HCT116 (cell line): Measurements from ENCODE around the gene ARHGAP29. TPM values are rescaled to one million over a fixed set of nuclear protein-coding genes. Genes with fewer than 3 reads are reported as not detected.

Experiments used
- ATAC-seq: fragments of 200-7000 bp; cut with Tn5 transposase; 2 replicates; pipeline ENCODE4 v1.9.1; 2020; ENCODE audit warnings: mild to moderate bottlenecking, moderate library complexity
- BruUV-seq: library from RNA; stranded (reverse); fragments of 400-500 nt; replicated peaks from 2 replicates; lab custom pipeline; 2021; lab: Mats Ljungman, UMichigan
- CTCF ChIA-PET: fragments of 300-600 bp; sonication (Branson Sonifier 250); formaldehyde crosslinking; loops from one replicate; lab custom pipeline; 2021; ENCODE audit warnings: antibody characterized with exemption; lab: Charles Lee
- POLR2A ChIA-PET: fragments of 300-600, 350-600 bp; sonication (Branson Sonifier 250); formaldehyde crosslinking; loops from one replicate; lab custom pipeline; 2021; ENCODE audit warnings: antibody characterized with exemption; lab: Charles Lee
- RAD21 ChIA-PET, 2 experiments: fragments of 300-600 bp; sonication (Branson Sonifier 250); formaldehyde crosslinking; loops; one replicate each; lab custom pipeline; 2023; ENCODE audit warnings: low total read pairs in 2 of 2; ENCODE audit not compliant: uncharacterized antibody in 2 of 2, unreplicated experiment in 2 of 2, low non-redundant PET in 1 of 2; lab: Charles Lee
- DNase-seq: peaks from one replicate; pipeline ENCODE4 v3.0.0-alpha.2; 2010; ENCODE audit warnings: low read depth, low spot score
- H2AFZ ChIP-seq: fragments of 200-600 bp; shearing (Covaris generic), sonication (generic); 2 replicates; pipeline ENCODE4 v1.6.1; 2017; ENCODE audit warnings: low read depth, mixed run types, mixed read lengths, antibody characterized with exemption, low read length; ENCODE audit not compliant: poor library complexity, severe bottlenecking
- H3K27ac ChIP-seq: 2 replicates; pipeline ENCODE4 v1.5.1; 2012; ENCODE audit warnings: low read depth, low read length
- H3K27me3 ChIP-seq: fragments of 200-600 bp; sonication (generic); 2 replicates; pipeline ENCODE4 v1.6.1; 2016; ENCODE audit warnings: mixed run types, low read length, mixed read lengths; ENCODE audit not compliant: insufficient read depth
- H3K36me3 ChIP-seq, 2 experiments: fragments of 200-500 bp in 1 of 2; fragments of 200-600 bp in 1 of 2; sonication (Bioruptor generic) in 1 of 2; sonication (generic) in 1 of 2; 2 replicates each; pipeline versions ENCODE4 v1.5.1 to v1.6.1; 2014 to 2016; ENCODE audit warnings: low read length in 2 of 2, inconsistent platforms in 1 of 2, mixed read lengths in 1 of 2, mixed run types in 1 of 2; ENCODE audit not compliant: insufficient read depth in 2 of 2, control insufficient read depth in 1 of 2
- H3K4me1 ChIP-seq, 2 experiments: fragments of 200-600 bp in 1 of 2; sonication (generic) in 1 of 2; 2 replicates each; pipeline versions ENCODE4 v1.5.1 to v1.6.1; 2012 to 2017; ENCODE audit warnings: low read length in 2 of 2, inconsistent platforms in 1 of 2, mild to moderate bottlenecking in 1 of 2, mixed read lengths in 1 of 2, mixed run types in 1 of 2, moderate library complexity in 1 of 2; ENCODE audit not compliant: insufficient read depth in 2 of 2, control insufficient read depth in 1 of 2
- H3K4me2 ChIP-seq: fragments of 200-600 bp; sonication (generic); 2 replicates; pipeline ENCODE4 v1.6.1; 2017; ENCODE audit warnings: mixed run types, low read length, mixed read lengths
- H3K4me3 ChIP-seq, 2 experiments: fragments of 200-600 bp in 1 of 2; sonication (generic) in 1 of 2; replicated peaks in 1 of 2; 2 replicates each; pipeline ENCODE4 v1.5.1; 2011 to 2016; ENCODE audit warnings: low read length in 2 of 2, control low read depth in 1 of 2, low read depth in 1 of 2, mild to moderate bottlenecking in 1 of 2, mixed read lengths in 1 of 2, mixed run types in 1 of 2
- H3K79me2 ChIP-seq: fragments of 200-600 bp; sonication (generic); 2 replicates; pipeline ENCODE4 v1.6.1; 2017; ENCODE audit warnings: mild to moderate bottlenecking, mixed run types, low read length, moderate library complexity, mixed read lengths; ENCODE audit not compliant: insufficient read depth
- H3K9ac ChIP-seq: fragments of 200-600 bp; sonication (generic); 2 replicates; pipeline ENCODE4 v1.6.1; 2016; ENCODE audit warnings: low read length, mixed read lengths
- H3K9me2 ChIP-seq: fragments of 200-600 bp; sonication (generic), shearing (Covaris generic); 2 replicates; pipeline ENCODE4 v1.6.1; 2017; ENCODE audit warnings: mixed run types, mild to moderate bottlenecking, moderate library complexity; ENCODE audit not compliant: insufficient read depth
- H3K9me3 ChIP-seq, 2 experiments: fragments of 200-500 bp in 1 of 2; fragments of 200-600 bp in 1 of 2; sonication (Bioruptor generic) in 1 of 2; sonication (generic) in 1 of 2; 2 replicates each; pipeline ENCODE4 v1.6.1; 2014 to 2017; ENCODE audit warnings: low read length in 2 of 2, mixed read lengths in 2 of 2, inconsistent platforms in 1 of 2, low read depth in 1 of 2, mild to moderate bottlenecking in 1 of 2, mixed run types in 1 of 2, moderate library complexity in 1 of 2; ENCODE audit not compliant: control insufficient read depth in 1 of 2, insufficient read depth in 1 of 2
- H4K20me1 ChIP-seq: fragments of 200-600 bp; sonication (generic), shearing (Covaris generic); 2 replicates; pipeline ENCODE4 v1.6.1; 2017; ENCODE audit warnings: mixed run types, mild to moderate bottlenecking, moderate library complexity; ENCODE audit not compliant: insufficient read depth
- ATF3 ChIP-seq: IDR thresholded peaks from 2 replicates; pipeline ENCODE4 v1.6.1; 2012
- CBX3 ChIP-seq: IDR thresholded peaks from 2 replicates; pipeline ENCODE4 v1.6.1; 2012; ENCODE audit warnings: low read depth
- CEBPB ChIP-seq: IDR thresholded peaks from 2 replicates; pipeline ENCODE4 v1.6.1; 2012; ENCODE audit warnings: low read depth
- EGR1 ChIP-seq: IDR thresholded peaks from 2 replicates; pipeline ENCODE4 v1.6.1; 2012; ENCODE audit warnings: low read depth
- ELF1 ChIP-seq: IDR thresholded peaks from 2 replicates; pipeline ENCODE4 v1.6.1; 2012; ENCODE audit warnings: low read depth, borderline replicate concordance
- EZH2 ChIP-seq: fragments of 200-600 bp; sonication (generic); IDR thresholded peaks from 2 replicates; pipeline ENCODE4 v1.6.1; 2017; ENCODE audit warnings: antibody characterized with exemption, mixed run types
- FOSL1 ChIP-seq: IDR thresholded peaks from 2 replicates; pipeline ENCODE4 v1.6.1; 2012; ENCODE audit warnings: low read depth
- JUND ChIP-seq: IDR thresholded peaks from 2 replicates; pipeline ENCODE4 v1.6.1; 2012
- SIN3A ChIP-seq: IDR thresholded peaks from 2 replicates; pipeline ENCODE4 v1.6.1; 2012; ENCODE audit warnings: low read depth
- TCF7L2 ChIP-seq: IDR thresholded peaks from 2 replicates; pipeline ENCODE4 v1.7.0; 2011; ENCODE audit warnings: borderline replicate concordance, inconsistent platforms; ENCODE audit not compliant: insufficient read depth, insufficient read length; ENCODE audit errors: extremely low read depth
- ZNF274 ChIP-seq: fragments of 200-500 bp; sonication (Bioruptor generic); IDR thresholded peaks from 2 replicates; pipeline ENCODE4 v1.6.1; 2014; ENCODE audit warnings: mild to moderate bottlenecking, low read depth, low read length, inconsistent platforms
- intact Hi-C: fragments of 100-400 bp; cut with micrococcal nuclease; formaldehyde crosslinking; loops from 2 replicates; pipeline ENCODE4 v1.10.0; 2022
- total RNA-seq: library from RNA; stranded (reverse); gene quantifications from one replicate; pipeline ENCODE4 v1.2.1, GENCODE V29; 2021; ENCODE audit not compliant: unreplicated experiment
- TF ChIP-seq, protein P1 (sequence below), 3 experiments: fragments of 200-600 bp in 1 of 3; sonication (generic) in 1 of 3; IDR thresholded peaks in 2 of 3; conservative IDR thresholded peaks in 1 of 3; 2 replicates each; pipeline ENCODE4 v1.5.1; 2012 to 2017; ENCODE audit warnings: low read depth in 2 of 3, low read length in 2 of 3, antibody characterized with exemption in 1 of 3, borderline replicate concordance in 1 of 3, control low read depth in 1 of 3, mild to moderate bottlenecking in 1 of 3, mixed read lengths in 1 of 3, mixed run types in 1 of 3, moderate library complexity in 1 of 3; ENCODE audit not compliant: insufficient read depth in 1 of 3
- TF ChIP-seq, protein P2 (sequence below): IDR thresholded peaks from 2 replicates; pipeline ENCODE4 v1.6.1; 2012; ENCODE audit warnings: low read depth
- TF ChIP-seq, protein P3 (sequence below): IDR thresholded peaks from 2 replicates; pipeline ENCODE4 v1.6.1; 2012

ARHGAP29 gene
- total RNA-seq, 1 experiment from 2014 or later, result 128 TPM

DNA sequence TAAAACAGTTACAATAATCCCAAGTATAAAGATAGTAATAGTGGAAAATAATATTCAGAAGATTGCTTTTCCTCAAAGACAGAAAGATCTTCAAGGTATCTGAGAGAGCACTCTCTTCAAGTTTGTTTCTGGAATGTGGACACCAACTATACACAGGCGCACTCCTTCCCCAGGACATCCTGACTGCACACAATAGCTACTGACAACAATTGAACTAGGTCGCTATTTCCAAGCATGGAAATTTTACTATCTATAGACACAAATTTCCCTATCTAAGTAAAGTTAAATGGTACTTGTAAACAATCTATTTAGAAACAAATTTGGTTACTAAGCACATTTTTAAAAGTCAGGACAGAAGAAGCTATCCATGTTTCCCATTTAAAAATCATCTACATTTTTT, 19.1 kb downstream of the ARHGAP29 start:
- Histone ChIP-seq H2AFZ (no peak overlapping the region), H3K4me1 (peaks cover 2 to 21% of the 10 kb centered on the region in 2 experiments; a peak in 2 of 4 replicates), H3K27ac (peak overlapping the region; percentile 15; the same call in 1 of the 2 replicates), H4K20me1 (peaks cover 43% of the 10 kb centered on the region), H3K9ac (no peak overlapping the region), H3K4me3 (no peak overlapping the region), H3K36me3 (peaks cover 19 to 60% of the 10 kb centered on the region in 2 experiments), H3K79me2 (peaks cover 100% of the 10 kb centered on the region), H3K27me3 (no peaks in the 10 kb centered on the region), H3K9me3 (no peaks in the 10 kb centered on the region), H3K4me2 (no peak overlapping the region), H3K9me2 (no peaks in the 10 kb centered on the region)
- ChIA-PET POLR2A (interaction anchor here (1.5 kb wide), 1 partner anchor 19 kb away, joined by 5 read pairs; the partner anchor contains the start of gene ARHGAP29), CTCF (no interaction called here), RAD21 (no interaction called here)
- intact Hi-C loops, result no loop called here
- no TSS peak for BruUV-seq
- ATAC-seq (no peak), DNase-seq (no peak)
- TF ChIP-seq EZH2, result no peak
- no peak for TF ChIP-seq ATF3
- TF ChIP-seq, protein P1, sequence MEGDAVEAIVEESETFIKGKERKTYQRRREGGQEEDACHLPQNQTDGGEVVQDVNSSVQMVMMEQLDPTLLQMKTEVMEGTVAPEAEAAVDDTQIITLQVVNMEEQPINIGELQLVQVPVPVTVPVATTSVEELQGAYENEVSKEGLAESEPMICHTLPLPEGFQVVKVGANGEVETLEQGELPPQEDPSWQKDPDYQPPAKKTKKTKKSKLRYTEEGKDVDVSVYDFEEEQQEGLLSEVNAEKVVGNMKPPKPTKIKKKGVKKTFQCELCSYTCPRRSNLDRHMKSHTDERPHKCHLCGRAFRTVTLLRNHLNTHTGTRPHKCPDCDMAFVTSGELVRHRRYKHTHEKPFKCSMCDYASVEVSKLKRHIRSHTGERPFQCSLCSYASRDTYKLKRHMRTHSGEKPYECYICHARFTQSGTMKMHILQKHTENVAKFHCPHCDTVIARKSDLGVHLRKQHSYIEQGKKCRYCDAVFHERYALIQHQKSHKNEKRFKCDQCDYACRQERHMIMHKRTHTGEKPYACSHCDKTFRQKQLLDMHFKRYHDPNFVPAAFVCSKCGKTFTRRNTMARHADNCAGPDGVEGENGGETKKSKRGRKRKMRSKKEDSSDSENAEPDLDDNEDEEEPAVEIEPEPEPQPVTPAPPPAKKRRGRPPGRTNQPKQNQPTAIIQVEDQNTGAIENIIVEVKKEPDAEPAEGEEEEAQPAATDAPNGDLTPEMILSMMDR (IDR thresholded peaks at IDR 0.05 in 2 of 3, conservative IDR thresholded peaks at IDR 0.05 in 1 of 3; ENCODE audit: borderline replicate concordance in 1 of 3, insufficient read depth in 1 of 3, low read depth in 2 of 3, low read length in 2 of 3), result no peak
- no peak for TF ChIP-seq FOSL1
- TF ChIP-seq EGR1, result no peak
- TF ChIP-seq CEBPB, result no peak
- TF ChIP-seq, protein P2, sequence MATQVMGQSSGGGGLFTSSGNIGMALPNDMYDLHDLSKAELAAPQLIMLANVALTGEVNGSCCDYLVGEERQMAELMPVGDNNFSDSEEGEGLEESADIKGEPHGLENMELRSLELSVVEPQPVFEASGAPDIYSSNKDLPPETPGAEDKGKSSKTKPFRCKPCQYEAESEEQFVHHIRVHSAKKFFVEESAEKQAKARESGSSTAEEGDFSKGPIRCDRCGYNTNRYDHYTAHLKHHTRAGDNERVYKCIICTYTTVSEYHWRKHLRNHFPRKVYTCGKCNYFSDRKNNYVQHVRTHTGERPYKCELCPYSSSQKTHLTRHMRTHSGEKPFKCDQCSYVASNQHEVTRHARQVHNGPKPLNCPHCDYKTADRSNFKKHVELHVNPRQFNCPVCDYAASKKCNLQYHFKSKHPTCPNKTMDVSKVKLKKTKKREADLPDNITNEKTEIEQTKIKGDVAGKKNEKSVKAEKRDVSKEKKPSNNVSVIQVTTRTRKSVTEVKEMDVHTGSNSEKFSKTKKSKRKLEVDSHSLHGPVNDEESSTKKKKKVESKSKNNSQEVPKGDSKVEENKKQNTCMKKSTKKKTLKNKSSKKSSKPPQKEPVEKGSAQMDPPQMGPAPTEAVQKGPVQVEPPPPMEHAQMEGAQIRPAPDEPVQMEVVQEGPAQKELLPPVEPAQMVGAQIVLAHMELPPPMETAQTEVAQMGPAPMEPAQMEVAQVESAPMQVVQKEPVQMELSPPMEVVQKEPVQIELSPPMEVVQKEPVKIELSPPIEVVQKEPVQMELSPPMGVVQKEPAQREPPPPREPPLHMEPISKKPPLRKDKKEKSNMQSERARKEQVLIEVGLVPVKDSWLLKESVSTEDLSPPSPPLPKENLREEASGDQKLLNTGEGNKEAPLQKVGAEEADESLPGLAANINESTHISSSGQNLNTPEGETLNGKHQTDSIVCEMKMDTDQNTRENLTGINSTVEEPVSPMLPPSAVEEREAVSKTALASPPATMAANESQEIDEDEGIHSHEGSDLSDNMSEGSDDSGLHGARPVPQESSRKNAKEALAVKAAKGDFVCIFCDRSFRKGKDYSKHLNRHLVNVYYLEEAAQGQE, result no peak
- TF ChIP-seq, protein P3, sequence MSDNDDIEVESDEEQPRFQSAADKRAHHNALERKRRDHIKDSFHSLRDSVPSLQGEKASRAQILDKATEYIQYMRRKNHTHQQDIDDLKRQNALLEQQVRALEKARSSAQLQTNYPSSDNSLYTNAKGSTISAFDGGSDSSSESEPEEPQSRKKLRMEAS, result no peak
- no peak for TF ChIP-seq CBX3
- no peak for TF ChIP-seq ELF1
- TF ChIP-seq ZNF274, result no peak
- TF ChIP-seq TCF7L2, result no peak
- TF ChIP-seq JUND, result no peak
- no peak for TF ChIP-seq SIN3A
